Activated CD8-positive, alpha-beta T cell treated with anti-CD3 and anti-CD28 coated beads for 36 hours (primary cell): ENCODE measurements around the gene ARPC1B. TPM values are rescaled to one million over a fixed set of nuclear protein-coding genes. Genes with fewer than 3 reads are reported as not detected.

Source experiments
- ATAC-seq: fragments of 200-7000 bp; cut with Tn5 transposase; one replicate; pipeline ENCODE4 v1.10.0; 2021; ENCODE audit warnings: mild to moderate bottlenecking, moderate library complexity
- CTCF ChIA-PET: fragments of 350-600 bp; sonication (Branson Sonifier 250); formaldehyde crosslinking; loops from one replicate; lab custom pipeline; 2021; ENCODE audit warnings: antibody characterized with exemption; lab: Charles Lee
- POLR2A ChIA-PET: fragments of 350-600 bp; sonication (Branson Sonifier 250); formaldehyde crosslinking; loops from one replicate; lab custom pipeline; 2021; ENCODE audit warnings: antibody characterized with exemption; lab: Charles Lee
- DNase-seq: peaks from one replicate; pipeline ENCODE4 v3.0.0-alpha.2; 2020
- H3K27ac Mint-ChIP-seq: one replicate; pipeline ENCODE4 v1.8.0; 2021; ENCODE audit warnings: mild to moderate bottlenecking, mixed read lengths
- H3K27me3 Mint-ChIP-seq: one replicate; pipeline ENCODE4 v1.8.0; 2021; ENCODE audit warnings: mixed read lengths
- H3K36me3 Mint-ChIP-seq: one replicate; pipeline ENCODE4 v1.8.0; 2021; ENCODE audit warnings: low read depth, mixed read lengths
- H3K4me1 Mint-ChIP-seq: one replicate; pipeline ENCODE4 v1.8.0; 2021; ENCODE audit warnings: low read depth, mixed read lengths
- H3K4me3 Mint-ChIP-seq: one replicate; pipeline ENCODE4 v1.8.0; 2021; ENCODE audit warnings: mild to moderate bottlenecking, moderate library complexity, mixed read lengths
- H3K9me3 Mint-ChIP-seq: one replicate; pipeline ENCODE4 v1.8.0; 2021; ENCODE audit warnings: mixed read lengths
- intact Hi-C: fragments of 100-400 bp; cut with micrococcal nuclease; formaldehyde crosslinking; loops from one replicate; pipeline ENCODE4 v1.10.0; 2022
- total RNA-seq, 2 experiments: library from RNA; stranded (reverse); gene quantifications; one replicate each; pipeline ENCODE4 v1.2.3, GENCODE V29; 2021
- TF ChIP-seq, protein P1 (sequence below): fragments of 200-600 bp; IDR thresholded peaks from one replicate; pipeline ENCODE4 v1.8.0; 2022; ENCODE audit warnings: antibody characterized with exemption, mild to moderate bottlenecking

Gene ARPC1B
- total RNA-seq, 2 experiments from 2014 or later = 304 to 307 TPM

DNA sequence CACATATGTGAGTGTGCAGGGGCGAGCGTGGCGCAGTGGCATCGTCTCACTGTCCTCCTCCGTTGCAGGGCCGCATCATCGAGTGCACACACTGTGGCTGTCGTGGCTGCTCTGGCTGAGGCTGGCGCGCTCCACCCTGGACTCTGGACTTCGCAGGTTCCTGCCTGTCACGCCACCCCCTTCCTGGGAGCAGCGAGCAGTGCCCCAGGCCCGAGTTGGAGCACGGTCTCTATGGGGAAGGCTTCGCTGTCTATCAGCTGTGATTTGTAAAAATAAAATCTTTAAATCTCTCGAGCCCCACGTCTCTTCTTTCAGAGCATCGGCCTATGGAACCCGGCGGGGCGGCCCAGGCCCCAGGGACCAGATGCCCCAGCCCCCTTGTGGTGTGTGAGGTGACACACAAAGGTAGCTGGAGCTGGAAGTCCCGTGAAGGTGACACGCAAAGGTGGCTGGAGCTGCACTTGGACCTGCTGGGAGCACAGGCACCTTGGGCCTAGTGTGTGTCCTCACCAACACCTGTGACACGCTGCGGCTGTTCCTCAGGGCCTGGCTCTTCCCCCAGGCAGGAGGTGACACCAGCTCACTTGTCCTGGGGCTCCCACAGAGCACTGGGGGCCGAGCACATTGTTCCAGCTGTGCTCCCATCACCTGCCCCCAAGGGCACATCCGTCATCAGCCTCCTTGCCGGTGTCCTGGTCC is 44.9 kb downstream of the ARPC1B start:
- ChIA-PET CTCF (interaction anchor here (1.0 to 1.7 kb wide), 2 partner anchors 11 to 41 kb away, joined by 3 to 4 read pairs; partner anchors contain the start of genes BUD31 and PDAP1), POLR2A (interaction anchor here (1.1 kb wide), 1 partner anchor 11 kb away, joined by 5 read pairs; the partner anchor contains the start of genes BUD31 and PDAP1)
- Mint-ChIP-seq H3K4me3 (no peak overlapping the region), H3K36me3 (peaks cover 48% of the 10 kb centered on the region), H3K9me3 (no peaks in the 10 kb centered on the region), H3K27me3 (no peaks in the 10 kb centered on the region), H3K27ac (no peak overlapping the region), H3K4me1 (peaks cover 6% of the 10 kb centered on the region)
- ATAC-seq (no peak), DNase-seq (no peak)
- TF ChIP-seq, protein P1, sequence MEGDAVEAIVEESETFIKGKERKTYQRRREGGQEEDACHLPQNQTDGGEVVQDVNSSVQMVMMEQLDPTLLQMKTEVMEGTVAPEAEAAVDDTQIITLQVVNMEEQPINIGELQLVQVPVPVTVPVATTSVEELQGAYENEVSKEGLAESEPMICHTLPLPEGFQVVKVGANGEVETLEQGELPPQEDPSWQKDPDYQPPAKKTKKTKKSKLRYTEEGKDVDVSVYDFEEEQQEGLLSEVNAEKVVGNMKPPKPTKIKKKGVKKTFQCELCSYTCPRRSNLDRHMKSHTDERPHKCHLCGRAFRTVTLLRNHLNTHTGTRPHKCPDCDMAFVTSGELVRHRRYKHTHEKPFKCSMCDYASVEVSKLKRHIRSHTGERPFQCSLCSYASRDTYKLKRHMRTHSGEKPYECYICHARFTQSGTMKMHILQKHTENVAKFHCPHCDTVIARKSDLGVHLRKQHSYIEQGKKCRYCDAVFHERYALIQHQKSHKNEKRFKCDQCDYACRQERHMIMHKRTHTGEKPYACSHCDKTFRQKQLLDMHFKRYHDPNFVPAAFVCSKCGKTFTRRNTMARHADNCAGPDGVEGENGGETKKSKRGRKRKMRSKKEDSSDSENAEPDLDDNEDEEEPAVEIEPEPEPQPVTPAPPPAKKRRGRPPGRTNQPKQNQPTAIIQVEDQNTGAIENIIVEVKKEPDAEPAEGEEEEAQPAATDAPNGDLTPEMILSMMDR = no peak
- intact Hi-C loops = no loop called here

DNA sequence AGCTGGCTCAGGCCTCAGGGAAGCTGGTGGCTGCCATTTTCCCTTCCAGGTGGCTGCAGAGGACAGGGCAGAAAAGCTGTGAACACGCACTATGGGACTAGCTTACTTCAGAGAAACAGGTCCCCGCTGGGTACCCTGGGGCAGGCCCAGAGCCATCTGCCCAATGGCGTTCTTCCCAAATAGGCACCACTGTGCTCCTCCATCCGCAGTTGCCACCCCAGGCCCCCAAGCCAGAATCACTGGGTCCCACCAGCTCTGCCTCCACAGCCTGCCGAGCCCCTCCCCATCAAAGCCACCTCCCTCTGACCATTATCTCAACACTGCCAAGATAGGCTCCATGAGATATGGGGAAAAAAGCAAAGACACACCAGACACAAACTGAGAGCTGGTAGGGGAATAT is 45.7 kb downstream of the ARPC1B start:
- Mint-ChIP-seq H3K27ac (no peak overlapping the region), H3K4me1 (peaks cover 3% of the 10 kb centered on the region), H3K4me3 (no peak overlapping the region), H3K36me3 (peaks cover 41% of the 10 kb centered on the region), H3K27me3 (no peaks in the 10 kb centered on the region), H3K9me3 (no peaks in the 10 kb centered on the region)
- ChIA-PET POLR2A (interaction anchor here (0.8 to 1.6 kb wide), 2 partner anchors 12 to 45 kb away, joined by 3 to 6 read pairs; partner anchors contain the start of genes BUD31 and PDAP1), CTCF (interaction anchor here (1.0 to 1.7 kb wide), 2 partner anchors 11 to 41 kb away, joined by 3 to 4 read pairs; partner anchors contain the start of genes BUD31 and PDAP1)
- intact Hi-C loops = no loop called here
- no peak for ATAC-seq
- TF ChIP-seq, protein P1 = no peak
- no peak for DNase-seq

DNA sequence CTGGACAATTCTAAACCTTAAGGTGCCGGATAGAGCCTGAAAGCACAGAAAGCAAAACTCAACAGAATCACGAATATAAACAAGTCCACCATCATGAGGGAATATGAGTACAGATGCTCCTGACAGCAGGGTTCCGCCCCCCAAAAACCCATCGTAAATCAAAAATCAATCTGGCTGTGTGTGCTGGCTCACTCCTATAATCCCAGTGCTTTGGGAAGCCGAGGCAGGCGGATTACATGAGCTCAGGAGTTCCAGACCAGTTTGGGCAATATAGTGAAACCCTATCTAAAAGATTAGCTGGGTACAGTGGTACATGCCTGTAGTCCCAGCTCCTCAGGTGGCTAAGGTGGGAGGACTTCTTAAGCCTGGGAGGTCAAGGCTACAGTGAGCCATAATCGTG is 46.5 kb downstream of the ARPC1B start:
- H3K4me1 Mint-ChIP-seq = peaks cover 2% of the 10 kb centered on the region
- ChIA-PET POLR2A (interaction anchor here (0.8 to 1.6 kb wide), 2 partner anchors 13 to 44 kb away, joined by 3 to 6 read pairs; partner anchors contain the start of genes BUD31 and PDAP1), CTCF (interaction anchor here (1.7 kb wide), 1 partner anchor 40 kb away, joined by 4 read pairs; no protein-coding TSS in a partner anchor)
- H3K9me3 Mint-ChIP-seq = no peaks in the 10 kb centered on the region
- H3K36me3 Mint-ChIP-seq = peaks cover 41% of the 10 kb centered on the region
- no peak overlapping the region for H3K4me3 Mint-ChIP-seq
- TF ChIP-seq, protein P1 = no peak
- intact Hi-C loops = no loop called here
- H3K27me3 Mint-ChIP-seq = no peaks in the 10 kb centered on the region
- ATAC-seq = no peak
- DNase-seq = no peak
- no peak overlapping the region for H3K27ac Mint-ChIP-seq

DNA sequence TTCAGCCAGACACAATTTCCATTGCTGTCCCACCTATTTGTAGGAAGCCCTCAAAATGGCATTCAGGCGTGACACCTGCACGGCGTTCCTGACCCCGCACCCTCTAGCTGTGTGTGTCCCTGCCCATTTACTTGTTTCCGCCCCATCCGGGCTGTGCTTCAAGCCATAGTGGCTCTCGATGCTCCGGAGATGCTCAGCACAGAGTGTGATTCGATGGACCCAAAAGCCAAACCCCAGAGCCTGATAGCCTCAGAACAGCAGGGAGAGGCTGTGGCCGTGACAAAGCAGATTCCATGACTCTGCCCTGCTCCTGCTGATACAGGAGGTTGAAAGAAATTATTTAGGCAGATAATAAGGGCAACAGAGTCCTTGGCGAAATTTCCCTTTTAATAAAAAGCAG is 47.7 kb downstream of the ARPC1B start:
- Mint-ChIP-seq H3K9me3 (no peaks in the 10 kb centered on the region), H3K36me3 (peaks cover 32% of the 10 kb centered on the region), H3K27ac (peak overlapping the region; percentile 14), H3K4me1 (no peaks in the 10 kb centered on the region), H3K4me3 (no peak overlapping the region), H3K27me3 (no peaks in the 10 kb centered on the region)
- POLR2A ChIA-PET = interaction anchor here (0.6 to 1.2 kb wide), 4 partner anchors 12 to 486 kb away, joined by 3 to 5 read pairs (median 4); partner anchors contain the start of genes BUD31 and PDAP1
- no peak for DNase-seq
- CTCF ChIA-PET = no interaction called here
- intact Hi-C loops = no loop called here
- TF ChIP-seq, protein P1 = no peak
- ATAC-seq = no peak

DNA sequence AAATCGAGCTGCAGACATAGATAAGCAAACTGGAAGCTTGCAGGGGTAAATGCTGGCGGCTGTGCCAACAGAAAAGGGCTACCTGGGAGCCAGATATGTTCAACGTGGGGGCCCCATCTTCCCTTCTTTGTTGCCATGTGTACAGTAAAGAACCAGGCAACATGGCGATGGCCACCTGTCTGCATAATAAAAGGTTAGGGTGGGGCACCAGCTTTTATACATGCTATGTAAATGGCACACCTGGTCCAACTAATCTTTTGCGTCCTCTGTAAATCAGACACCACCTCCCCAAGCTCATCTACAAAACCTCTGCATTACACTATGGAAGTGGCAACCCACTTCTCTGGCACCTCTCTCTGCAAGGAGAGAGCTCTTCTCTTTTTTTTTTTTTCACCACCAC is 48.1 kb downstream of the ARPC1B start:
- DNase-seq (no peak), ATAC-seq (no peak)
- no peaks in the 10 kb centered on the region for H3K27me3 Mint-ChIP-seq
- no peak overlapping the region for H3K4me3 Mint-ChIP-seq
- TF ChIP-seq, protein P1 = no peak
- H3K27ac Mint-ChIP-seq = no peak overlapping the region
- intact Hi-C loops = no loop called here
- no peaks in the 10 kb centered on the region for H3K4me1 Mint-ChIP-seq
- CTCF ChIA-PET = no interaction called here
- peaks cover 28% of the 10 kb centered on the region for H3K36me3 Mint-ChIP-seq
- POLR2A ChIA-PET = interaction anchor here (0.6 to 1.4 kb wide), 5 partner anchors 12 to 485 kb away, joined by 3 to 5 read pairs (median 3); partner anchors contain the start of genes BUD31 and PDAP1
- H3K9me3 Mint-ChIP-seq = no peaks in the 10 kb centered on the region
